Heart left ventricle (tissue), 16 donors: ENCODE data around the gene ZBTB26. TPM values are rescaled to one million over a fixed set of nuclear protein-coding genes. Genes with fewer than 3 reads are reported as not detected.

Experiments
- ATAC-seq, 4 donors: fragments of 200-7000 bp; cut with Tn5 transposase; one replicate each; pipeline ENCODE4 v1.9.1; 2020 to 2022; ENCODE audit warnings: moderate library complexity in 4 of 4, mild to moderate bottlenecking in 3 of 4, moderate number of reproducible peaks in 1 of 4
- DNase-seq, 5 donors: peaks; one replicate each; pipeline ENCODE4 v3.0.0-alpha.2; 2020
- H3K27ac ChIP-seq, 12 donors: fragments of 200-600 bp; sonication (generic) in 4 of 12; one replicate each; pipeline versions ENCODE4 v1.5.0 to v1.8.0; 2016 to 2022; ENCODE audit warnings: mild to moderate bottlenecking in 2 of 12
- H3K27me3 ChIP-seq, 9 donors: fragments of 200-600 bp; sonication (generic) in 2 of 9; one replicate each; pipeline versions ENCODE4 v1.5.1 to v1.8.0; 2016 to 2022; ENCODE audit warnings: mild to moderate bottlenecking in 3 of 9
- H3K36me3 ChIP-seq, 9 donors: fragments of 200-600 bp; sonication (generic) in 2 of 9; one replicate each; pipeline versions ENCODE4 v1.5.0 to v1.8.0; 2018 to 2022; ENCODE audit warnings: mild to moderate bottlenecking in 2 of 9
- H3K4me1 ChIP-seq, 12 donors: fragments of 200-600 bp; sonication (generic) in 4 of 12; one replicate each; pipeline versions ENCODE4 v1.5.0 to v1.8.0; 2016 to 2022; ENCODE audit warnings: mild to moderate bottlenecking in 3 of 12
- H3K4me3 ChIP-seq, 12 donors: fragments of 200-600 bp; sonication (generic) in 4 of 12; one replicate each; pipeline versions ENCODE4 v1.5.0 to v1.8.0; 2017 to 2022; ENCODE audit warnings: mild to moderate bottlenecking in 9 of 12, moderate library complexity in 4 of 12
- H3K9me3 ChIP-seq, 12 donors: fragments of 200-600 bp; sonication (generic) in 4 of 12; one replicate each; pipeline versions ENCODE4 v1.5.0 to v1.8.0; 2016 to 2022; ENCODE audit warnings: mild to moderate bottlenecking in 1 of 12
- POLR2A ChIP-seq, 2 donors: fragments of 450-650 bp; IDR thresholded peaks; one replicate each; pipeline ENCODE4 v1.6.1; 2017; ENCODE audit warnings: antibody characterized with exemption in 2 of 2, mild to moderate bottlenecking in 2 of 2, moderate library complexity in 2 of 2
- WGBS, 4 donors: extraction: QIAGEN DNeasy Blood & Tissue Kit in 2 of 4; methylation state at CpG; one replicate each; pipeline versions ENCODE4 v1.1.5 to v1.1.7; 2013 to 2018; 5-methylcytosine and 5-hydroxymethylcytosine counted together
- intact Hi-C, 10 donors: fragments of 100-400 bp; cut with DNase I; formaldehyde crosslinking; loops; one replicate each; pipeline versions ENCODE4 v1.11.1 to v1.14.2; 2022
- polyA plus RNA-seq, 2 donors: library from polyadenylated mRNA; stranded (reverse); fragments of 200-250 nt; gene quantifications; one replicate each; pipeline ENCODE4 v1.2.3, GENCODE V29; 2013
- total RNA-seq, 9 donors: library from RNA; depleted of rRNA in 2 of 9; stranded (reverse); fragments of >200 nt in 2 of 9; fragmentation: NEBNext Ultra II Directional in 3 of 9; extraction: Animal tissue kit (Norgen Biotek cat#: 25700) in 3 of 9; gene quantifications; one replicate each; pipeline versions ENCODE4 v1.1.0 to v1.2.4, GENCODE V29; 2016 to 2023
- TF ChIP-seq, protein P1 (sequence below), 12 donors: fragments of 200-600 bp; sonication (generic) in 4 of 12; IDR thresholded peaks; one replicate each; pipeline versions ENCODE4 v1.5.0 to v1.8.0; 2018 to 2022; ENCODE audit warnings: antibody characterized with exemption in 12 of 12, mild to moderate bottlenecking in 5 of 12
- donor health status: ischemic (EF 13 %, LVEDD 7.1; RV severe dilation, severe dysfunction).
- donor health status: healthy with polysubstance abuse.
- donor health status: DM: no; HTN: yes; CAD: no.
- donor health status: DM: no; HTN: no; CAD: no.
- donor health status: ischemic (EF 25% LVEDD 6.9; RV normal size, moderate dysfunction).
- donor health status: ischemic (EF 25% LVEDD 5.7; RV mildly dilated, moderate dysfunction).
- donor health status: healthy.
- donor health status: DM: yes; HTN: yes; CAD: no.
- donor health status: ischemic (EF 35%, LVEDD 5.7; RV mildly dilated, moderate dysfunction).
- donor health status: nonischemic (EF 11% LVEDD 7.7; RV severe dilation, severe dysfunction).
- donor health status: DM: yes; HTN: yes; CAD: no.
- donor health status: PGD.
- donor health status: ischemic (EF 29% LVEDD 5.4; RV normal size, mild dysfunction).
- donor health status: nonischemic (EF 23%, LVEDD 6.1; RV moderate dilation, normal function).

Gene ZBTB26
- total and polyA plus RNA-seq, 11 donors: 1.3 to 6.1 (median 3.3) TPM

DNA sequence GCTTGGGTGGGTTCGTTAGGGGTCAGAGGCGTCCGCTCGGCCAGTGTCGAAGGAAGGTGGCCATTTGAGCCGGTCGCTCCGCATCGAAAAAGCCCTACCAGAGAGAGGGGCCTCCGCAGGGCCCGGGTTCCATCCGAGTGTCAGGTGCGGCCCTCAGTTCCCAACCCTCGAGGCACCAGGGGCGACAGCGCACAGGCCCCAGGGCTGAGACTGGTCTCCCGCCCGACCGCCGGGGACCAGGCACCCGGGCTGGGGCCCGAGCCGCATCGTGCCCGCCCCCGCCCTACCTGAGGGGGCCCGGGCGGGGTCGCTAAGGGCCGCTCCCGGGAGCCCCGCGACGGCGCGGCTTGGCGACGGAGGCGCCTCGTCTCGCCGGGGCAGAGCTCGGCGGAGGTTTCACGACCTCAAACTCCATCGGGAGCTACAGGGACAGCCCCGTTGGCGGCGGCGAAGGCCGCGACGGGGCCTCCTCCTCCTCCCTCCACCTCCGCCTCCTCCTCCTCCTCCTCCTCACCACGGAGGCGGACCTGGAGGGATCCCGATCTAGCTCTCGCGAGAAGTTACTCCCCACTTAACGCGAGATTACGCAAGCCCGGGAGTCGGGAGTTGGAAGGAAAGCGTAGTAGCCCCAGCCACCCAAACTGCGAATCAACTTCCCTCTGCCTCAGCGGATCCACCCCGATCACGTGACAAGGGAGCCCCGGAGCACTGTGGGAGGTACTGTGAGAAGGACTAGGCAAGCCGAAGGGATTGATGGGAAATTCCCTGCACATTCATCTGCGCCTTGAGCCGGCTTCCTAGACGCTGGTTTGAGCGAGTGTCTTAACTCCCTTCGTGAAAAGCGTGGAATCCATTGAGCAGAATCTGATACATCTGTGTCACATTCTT lies 26.2 kb downstream of the ZBTB26 start, which contains the start of gene RC3H2:
RC3H2 (minus strand) TSS at position 537 of the 888 bp plus-strand sequence. CDS start 7,850 bp downstream, outside the sequence.
- H3K27me3 ChIP-seq: no peaks in the 10 kb centered on the region
- TF ChIP-seq, protein P1, sequence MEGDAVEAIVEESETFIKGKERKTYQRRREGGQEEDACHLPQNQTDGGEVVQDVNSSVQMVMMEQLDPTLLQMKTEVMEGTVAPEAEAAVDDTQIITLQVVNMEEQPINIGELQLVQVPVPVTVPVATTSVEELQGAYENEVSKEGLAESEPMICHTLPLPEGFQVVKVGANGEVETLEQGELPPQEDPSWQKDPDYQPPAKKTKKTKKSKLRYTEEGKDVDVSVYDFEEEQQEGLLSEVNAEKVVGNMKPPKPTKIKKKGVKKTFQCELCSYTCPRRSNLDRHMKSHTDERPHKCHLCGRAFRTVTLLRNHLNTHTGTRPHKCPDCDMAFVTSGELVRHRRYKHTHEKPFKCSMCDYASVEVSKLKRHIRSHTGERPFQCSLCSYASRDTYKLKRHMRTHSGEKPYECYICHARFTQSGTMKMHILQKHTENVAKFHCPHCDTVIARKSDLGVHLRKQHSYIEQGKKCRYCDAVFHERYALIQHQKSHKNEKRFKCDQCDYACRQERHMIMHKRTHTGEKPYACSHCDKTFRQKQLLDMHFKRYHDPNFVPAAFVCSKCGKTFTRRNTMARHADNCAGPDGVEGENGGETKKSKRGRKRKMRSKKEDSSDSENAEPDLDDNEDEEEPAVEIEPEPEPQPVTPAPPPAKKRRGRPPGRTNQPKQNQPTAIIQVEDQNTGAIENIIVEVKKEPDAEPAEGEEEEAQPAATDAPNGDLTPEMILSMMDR (IDR thresholded peaks at IDR 0.05): peak in 1 of 12 donors; percentile 8
- peak; percentile 90 to 98 for TF ChIP-seq POLR2A (IDR thresholded peaks at IDR 0.05)
- peaks cover 3 to 44% (median 29%) of the 10 kb centered on the region in 12 donors for H3K4me1 ChIP-seq
- H3K4me3 ChIP-seq: peak within 1 kb of the TSS; percentile 75 to 93 (median 86)
- intact Hi-C loops: loop anchor here in 4 of 10 donors (1.0 to 10.0 kb wide), 7 partner anchors 8 to 360 kb away; partner anchors contain the start of genes RABGAP1 (in 2 of the 4), STRBP (in 1 of the 4) and ZBTB6 (in 1 of the 4)
- DNase-seq (peak; percentile 97 to 99 (median 99)), ATAC-seq (peak; percentile 98 to 99 (median 99))
- peaks cover 0 to 25% (median 14%) of the 10 kb centered on the region in 9 donors for H3K36me3 ChIP-seq
- peak within 1 kb of the TSS; percentile 87 to 98 (median 96) for H3K27ac ChIP-seq
- no peaks in the 10 kb centered on the region for H3K9me3 ChIP-seq
- WGBS, 4 donors: 0% methylated on average over 28 to 77 of the region's 77 CpGs

DNA sequence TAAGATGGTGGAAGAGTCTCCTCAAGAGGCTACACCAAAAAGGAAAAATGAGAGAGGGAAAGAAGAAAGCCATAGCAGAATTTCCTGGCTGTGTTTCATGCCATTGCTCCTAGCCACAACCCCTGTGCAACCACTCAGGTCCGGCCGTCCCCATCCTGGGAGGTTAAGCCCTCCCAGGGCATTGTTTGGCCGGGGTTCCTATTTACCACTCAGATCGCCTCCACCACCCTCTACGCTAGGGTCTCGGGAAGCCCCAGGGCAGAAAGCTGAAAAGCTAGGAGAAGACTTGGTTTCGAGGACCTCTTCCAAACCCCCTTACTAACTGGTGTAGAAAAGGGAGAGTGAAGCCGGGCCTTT lies 26.9 kb downstream of the ZBTB26 start:
- intact Hi-C loops: loop anchor here in 2 of 10 donors (2.0 to 10.0 kb wide), 3 partner anchors 36 to 360 kb away; partner anchors contain the start of genes RABGAP1 (in 1 of the 2) and STRBP (in 1 of the 2)
- Histone ChIP-seq H3K4me3 (peak overlapping the region; percentile 75 to 93 (median 86)), H3K27ac (peak overlapping the region; percentile 87 to 98 (median 96)), H3K4me1 (peaks cover 3 to 50% (median 34%) of the 10 kb centered on the region in 12 donors), H3K27me3 (no peaks in the 10 kb centered on the region), H3K9me3 (no peaks in the 10 kb centered on the region), H3K36me3 (peaks cover 0 to 19% (median 8%) of the 10 kb centered on the region in 9 donors)
- DNase-seq (peak; percentile 22 to 57 (median 35)), ATAC-seq (peak in 3 of 4 donors; percentile 31 to 52 (median 42))
- TF ChIP-seq POLR2A (IDR thresholded peaks at IDR 0.05): no peak
- TF ChIP-seq, protein P1 (IDR thresholded peaks at IDR 0.05): no peak
- WGBS, 4 donors: 0 to 2% (median 1%) methylated on average over 8 of the region's 8 CpGs

DNA sequence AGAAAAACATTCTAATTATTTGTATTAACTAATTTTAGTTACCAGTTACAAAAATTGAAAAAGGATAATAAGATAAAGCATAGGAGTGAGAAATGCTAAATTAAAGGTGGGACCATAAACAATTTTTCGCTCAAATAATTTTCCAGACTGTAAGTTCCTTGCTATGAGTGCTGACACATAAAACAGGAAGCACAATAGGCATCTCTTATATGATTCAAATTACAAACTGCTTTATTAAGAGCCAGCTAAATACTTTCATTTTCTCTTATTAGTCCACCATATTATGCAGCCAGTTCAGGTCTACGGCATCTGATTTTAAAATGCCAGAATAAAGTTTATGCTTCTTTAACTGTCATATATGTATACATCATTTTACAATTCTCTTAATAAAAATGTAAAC lies 30.5 kb downstream of the ZBTB26 start:
- no peak for DNase-seq
- intact Hi-C loops: loop anchor here in 2 of 10 donors (10.0 kb wide), 2 partner anchors 94 to 364 kb away; partner anchors contain the start of gene STRBP (in 1 of the 2)
- Histone ChIP-seq H3K4me3 (peak overlapping the region in 3 of 12 donors; percentile 1 to 47 (median 3)), H3K36me3 (peaks cover 0 to 26% (median 18%) of the 10 kb centered on the region in 9 donors), H3K4me1 (peaks cover 3 to 64% (median 36%) of the 10 kb centered on the region in 12 donors), H3K27ac (peak overlapping the region in 1 of 12 donors; percentile 83), H3K9me3 (no peaks in the 10 kb centered on the region), H3K27me3 (no peaks in the 10 kb centered on the region)
- 47 to 57% (median 54%) methylated on average over 2 of the region's 2 CpGs for WGBS, 4 donors
- ATAC-seq: no peak
- TF ChIP-seq, protein P1 (IDR thresholded peaks at IDR 0.05): no peak
- TF ChIP-seq POLR2A (IDR thresholded peaks at IDR 0.05): no peak

DNA sequence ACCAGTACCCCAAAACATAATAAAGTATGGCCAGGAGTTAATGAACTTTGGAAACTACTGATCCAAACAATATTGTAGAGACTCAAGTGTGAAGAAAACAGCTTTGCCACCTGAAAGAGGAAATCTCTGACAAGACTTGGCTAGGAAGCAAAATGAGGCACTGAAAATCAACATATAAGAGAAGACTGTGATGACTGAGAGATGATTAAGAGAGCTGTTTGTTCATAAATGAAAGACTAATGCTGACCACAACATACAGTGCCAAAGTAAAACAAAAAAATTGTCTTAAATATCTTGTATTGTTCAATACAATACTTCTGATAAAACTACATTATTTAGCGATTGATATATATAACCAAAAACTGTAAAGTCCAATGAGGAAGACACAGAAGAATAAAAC lies 33.3 kb downstream of the ZBTB26 start:
- no peak for DNase-seq
- intact Hi-C loops: no loop called here
- Histone ChIP-seq H3K4me3 (no peak overlapping the region), H3K4me1 (peaks cover 0 to 50% (median 23%) of the 10 kb centered on the region in 12 donors), H3K9me3 (no peaks in the 10 kb centered on the region), H3K36me3 (peaks cover 0 to 53% (median 46%) of the 10 kb centered on the region in 9 donors), H3K27ac (no peak overlapping the region), H3K27me3 (no peaks in the 10 kb centered on the region)
- TF ChIP-seq POLR2A (IDR thresholded peaks at IDR 0.05): no peak
- TF ChIP-seq, protein P1 (IDR thresholded peaks at IDR 0.05): no peak
- WGBS, 4 donors: 94 to 98% (median 94%) methylated on average over 1 of the region's 1 CpG
- no peak for ATAC-seq
